ENCODE data around the gene ZBTB32.

Gene ZBTB32

GRCh38 chr19:35713506-35713850, 9.1 kb downstream of the ZBTB32 start:
- no peak for DNase-seq (ENCODE audit: low spot score)
- TF ChIP-seq CTCF (IDR thresholded peaks at IDR 0.05; ENCODE audit: extremely low read depth, missing control alignments), result no peak

- no peak for TF ChIP-seq CTCF (IDR thresholded peaks at IDR 0.05; ENCODE audit: extremely low read depth, missing control alignments)
- DNase-seq (ENCODE audit: low spot score), result no peak
Observed at GRCh38 chr19:35713904-35714495, 9.6 kb downstream of the ZBTB32 start.

- DNase-seq (ENCODE audit: low spot score), result no peak
- peak; percentile 11 for TF ChIP-seq CTCF (IDR thresholded peaks at IDR 0.05; ENCODE audit: extremely low read depth, missing control alignments)
Observed at GRCh38 chr19:35714601-35715354, 10.4 kb downstream of the ZBTB32 start.

GRCh38 chr19:35715355-35715809, 11.0 kb downstream of the ZBTB32 start:
- no peak for TF ChIP-seq CTCF (IDR thresholded peaks at IDR 0.05; ENCODE audit: extremely low read depth, missing control alignments)
- DNase-seq (ENCODE audit: low spot score), result no peak

- no peak for DNase-seq (ENCODE audit: low spot score)
- no peak for TF ChIP-seq CTCF (IDR thresholded peaks at IDR 0.05; ENCODE audit: extremely low read depth, missing control alignments)
Observed at GRCh38 chr19:35715981-35716800, 11.8 kb downstream of the ZBTB32 start.

GRCh38 chr19:35716801-35717664, 12.7 kb downstream of the ZBTB32 start:
- DNase-seq (ENCODE audit: low spot score), result peak; percentile 82
- peak; percentile 68 for TF ChIP-seq CTCF (IDR thresholded peaks at IDR 0.05; ENCODE audit: extremely low read depth, missing control alignments)
